CD4-positive, alpha-beta T cell treated with Interleukin-17A for 4 hours (primary cell): ENCODE results near the gene KCNQ1.

Experiments
- DNase-seq: peaks from one replicate; pipeline ENCODE4 v3.0.0-alpha.2; 2020; ENCODE audit warnings: mixed read lengths

The KCNQ1 gene

GRCh38 chr11:2586087-2586792 is 141.4 kb downstream of the KCNQ1 start:
- DNase-seq, result no peak

GRCh38 chr11:2586793-2587131 is 142.0 kb downstream of the KCNQ1 start:
- no peak for DNase-seq

DNA sequence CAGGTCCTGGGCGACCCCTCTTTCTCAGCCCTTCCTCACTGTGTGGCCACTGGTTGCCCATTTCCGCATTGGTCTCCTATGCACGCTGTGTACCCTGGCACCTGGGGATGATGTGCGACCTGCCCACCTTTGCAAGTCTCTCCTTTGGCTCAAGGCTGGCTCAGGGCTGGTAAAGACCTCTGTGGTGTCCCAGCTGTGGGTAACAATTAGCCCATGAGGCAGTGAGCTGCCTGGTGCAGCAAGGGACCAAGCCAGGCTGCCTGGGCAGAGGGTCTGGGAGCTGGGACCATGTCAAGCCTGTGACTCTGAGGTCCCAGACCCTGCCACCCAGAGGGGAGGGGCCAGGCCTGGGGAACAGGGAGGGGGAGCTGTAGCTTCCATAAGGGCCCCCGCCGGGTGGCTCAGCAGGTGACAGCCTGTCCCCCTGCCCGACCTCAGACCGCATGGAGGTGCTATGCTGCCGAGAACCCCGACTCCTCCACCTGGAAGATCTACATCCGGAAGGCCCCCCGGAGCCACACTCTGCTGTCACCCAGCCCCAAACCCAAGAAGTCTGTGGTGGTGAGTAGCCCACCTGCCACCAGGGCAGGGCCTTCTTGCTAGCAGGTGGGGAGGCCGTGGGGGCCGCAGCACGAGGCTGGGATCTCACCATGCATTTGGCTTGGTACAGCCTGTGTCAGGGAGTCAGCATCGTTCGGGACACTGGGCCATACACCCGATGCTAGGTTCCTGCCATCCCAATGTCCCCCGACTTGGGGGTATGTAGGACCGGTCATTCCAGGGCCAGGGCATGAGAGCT is 142.5 kb downstream of the KCNQ1 start:
- no peak for DNase-seq

DNA sequence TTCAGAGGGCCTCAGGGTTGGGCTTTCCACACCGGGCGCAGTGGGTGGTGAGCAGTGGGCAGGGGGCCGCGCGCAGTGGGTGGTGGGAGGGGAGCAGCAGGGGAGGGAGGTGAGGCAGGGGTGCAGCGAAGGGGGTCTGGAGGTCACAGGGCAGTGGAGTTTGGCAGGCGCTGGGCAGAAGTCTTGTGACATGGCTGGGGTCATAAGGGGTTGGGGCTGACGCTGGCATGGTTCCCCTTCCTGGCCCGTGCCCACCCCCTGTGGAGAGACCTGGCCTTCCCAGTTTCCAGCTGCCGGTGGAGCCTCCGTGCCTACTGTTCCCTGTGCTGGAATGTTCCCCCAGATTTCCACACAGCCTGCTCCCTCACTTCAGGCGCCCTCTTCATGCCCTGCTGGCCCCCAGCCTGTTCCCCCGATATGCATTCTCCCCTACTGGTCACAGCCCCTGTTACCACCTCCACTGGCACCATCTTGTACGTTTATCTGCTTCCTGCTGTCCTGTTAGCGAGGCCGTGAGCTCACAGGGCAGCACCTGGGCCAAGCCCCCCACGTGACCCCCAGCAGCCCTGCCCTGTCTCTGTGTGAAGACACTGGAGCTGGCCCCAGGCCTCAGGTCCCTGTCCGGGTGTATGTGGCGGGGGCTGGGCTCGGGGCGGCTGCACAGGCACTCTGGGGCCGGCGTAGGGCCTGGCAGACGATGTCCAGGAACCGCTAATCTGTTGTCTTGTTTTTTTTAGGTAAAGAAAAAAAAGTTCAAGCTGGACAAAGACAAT is 143.4 kb downstream of the KCNQ1 start:
- no peak for DNase-seq

DNA sequence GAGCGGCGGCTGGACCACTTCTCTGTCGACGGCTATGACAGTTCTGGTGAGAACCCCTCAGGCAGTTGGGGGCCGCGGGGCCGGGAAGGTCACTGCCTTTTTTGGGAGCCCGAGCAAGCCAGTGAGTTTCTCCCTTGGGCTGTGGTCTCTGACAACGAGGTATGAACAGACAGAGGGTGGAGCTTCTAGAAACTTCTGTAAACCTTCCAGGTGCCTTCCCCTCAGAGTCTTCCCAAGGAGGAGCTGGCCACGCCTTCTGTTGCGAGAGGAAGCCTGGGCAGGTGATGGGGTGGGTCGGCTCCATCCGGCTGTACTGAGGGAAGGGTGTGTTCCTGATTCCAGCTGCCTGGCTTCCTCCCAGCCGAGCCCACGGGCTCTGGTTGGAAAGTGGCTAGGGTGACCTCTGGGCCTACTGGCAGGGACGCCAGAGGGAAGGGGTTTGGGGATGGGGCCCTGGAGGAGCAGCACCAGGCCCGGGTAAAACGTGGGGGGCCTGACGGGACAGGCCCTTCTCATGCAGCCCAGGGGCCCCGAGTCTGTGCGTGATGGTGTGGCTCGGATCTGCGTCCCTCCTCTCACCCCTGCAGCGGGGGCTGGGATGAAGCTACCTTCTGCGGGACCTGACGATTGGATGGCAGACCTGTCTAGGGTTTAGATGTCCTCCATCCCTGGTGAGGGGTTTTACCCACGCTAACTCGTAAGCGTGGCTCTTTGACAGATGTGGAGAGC is 144.2 kb downstream of the KCNQ1 start:
- no peak for DNase-seq

GRCh38 chr11:2589538-2589934 is 144.7 kb downstream of the KCNQ1 start:
- DNase-seq, result no peak

DNA sequence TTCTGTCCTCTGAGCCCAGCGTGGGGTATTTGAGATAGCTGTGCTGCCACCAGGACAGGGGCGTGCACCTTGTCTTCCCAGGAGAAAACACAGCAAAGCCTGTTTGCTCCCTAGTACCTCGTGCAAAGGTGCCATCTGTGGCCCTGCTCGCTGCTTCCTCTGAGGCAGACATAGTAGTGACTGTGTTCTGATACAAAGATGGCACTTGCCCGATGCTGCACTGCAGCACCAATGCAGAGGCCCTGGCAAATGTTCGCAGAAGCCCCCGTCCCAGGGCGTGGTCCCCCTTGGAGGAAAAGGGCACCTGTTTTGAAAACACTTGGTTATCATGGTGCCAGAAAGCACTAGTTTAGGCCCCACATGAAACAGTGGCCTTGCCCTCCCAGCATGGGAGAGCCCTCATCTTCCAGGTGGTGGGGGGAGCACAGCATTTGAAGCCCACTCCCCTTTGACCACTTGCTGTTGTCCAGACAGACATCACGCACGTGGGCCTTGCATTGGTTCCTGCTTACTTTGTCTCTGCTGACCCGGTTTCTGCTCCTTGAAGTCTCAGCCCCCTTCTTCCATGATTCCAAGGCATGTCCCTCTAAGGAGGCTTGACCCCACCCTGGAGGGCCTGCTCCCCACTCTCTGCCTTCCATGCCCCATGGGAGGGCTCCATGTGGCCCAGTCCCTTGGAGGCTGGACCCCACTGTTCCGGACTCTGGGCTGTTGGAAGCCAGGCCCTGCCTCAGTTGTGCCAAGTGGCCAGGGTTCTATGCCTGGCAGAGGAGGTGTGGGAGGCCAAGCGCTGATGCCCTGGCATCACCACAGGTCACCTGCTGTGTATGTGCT is 145.5 kb downstream of the KCNQ1 start:
- DNase-seq, result no peak

DNA sequence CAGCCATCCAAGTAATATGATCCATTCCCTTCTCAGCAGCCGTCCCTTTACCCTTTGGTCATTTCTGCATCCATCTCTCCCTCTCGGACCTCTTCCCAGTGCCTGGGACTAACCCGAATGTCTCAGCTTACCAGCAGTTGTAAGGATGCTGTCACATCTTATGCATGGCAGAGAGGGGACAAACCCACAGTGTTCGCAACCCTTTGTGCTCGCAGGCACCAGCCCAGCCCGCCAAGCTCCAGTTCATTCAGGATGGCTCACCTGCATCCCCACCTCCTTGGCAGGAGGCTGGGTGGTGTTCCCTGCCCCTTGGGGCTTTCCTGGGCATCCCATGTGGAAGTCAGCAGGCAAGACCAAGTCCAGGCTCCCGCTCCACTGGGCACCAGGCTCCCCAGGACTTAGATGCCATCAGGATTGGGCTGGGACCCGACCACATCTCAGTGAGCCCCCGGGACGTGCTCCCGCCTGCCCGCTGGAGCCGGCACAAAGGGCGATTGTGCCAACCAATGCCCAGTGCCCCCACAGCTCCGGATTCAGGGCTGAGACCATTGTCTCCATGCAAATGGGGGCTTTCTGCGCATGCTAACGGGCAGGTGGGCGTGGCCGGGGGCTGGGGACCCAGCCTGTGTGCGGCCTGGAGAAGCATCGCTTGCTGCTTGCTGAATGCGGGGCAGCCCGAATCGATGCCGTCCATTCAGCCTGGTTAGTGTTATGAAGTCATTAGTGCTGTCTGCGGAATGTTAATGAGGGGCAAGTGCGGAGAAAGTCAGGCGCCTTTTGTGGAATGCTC is 146.4 kb downstream of the KCNQ1 start:
- no peak for DNase-seq

DNA sequence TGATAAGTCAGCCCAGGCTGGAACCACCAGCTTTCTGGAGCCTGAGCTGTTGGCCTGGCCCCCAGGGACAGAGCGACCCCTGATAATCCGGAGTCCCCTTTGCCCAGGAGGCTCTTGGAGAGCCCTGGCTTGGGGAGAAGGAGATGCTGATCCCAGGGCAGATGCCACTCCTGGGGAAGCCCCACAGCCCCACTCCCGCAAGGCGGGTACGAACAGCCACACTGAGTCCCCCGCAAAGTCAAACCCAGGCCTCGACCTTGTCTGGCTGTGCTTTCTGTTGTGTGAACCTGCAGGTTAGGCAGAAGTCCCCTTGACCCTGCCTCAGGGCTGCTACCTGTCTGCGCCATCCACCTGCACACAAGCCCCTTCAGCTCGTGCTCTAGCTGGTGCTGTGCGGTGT is 147.0 kb downstream of the KCNQ1 start:
- no peak for DNase-seq

DNA sequence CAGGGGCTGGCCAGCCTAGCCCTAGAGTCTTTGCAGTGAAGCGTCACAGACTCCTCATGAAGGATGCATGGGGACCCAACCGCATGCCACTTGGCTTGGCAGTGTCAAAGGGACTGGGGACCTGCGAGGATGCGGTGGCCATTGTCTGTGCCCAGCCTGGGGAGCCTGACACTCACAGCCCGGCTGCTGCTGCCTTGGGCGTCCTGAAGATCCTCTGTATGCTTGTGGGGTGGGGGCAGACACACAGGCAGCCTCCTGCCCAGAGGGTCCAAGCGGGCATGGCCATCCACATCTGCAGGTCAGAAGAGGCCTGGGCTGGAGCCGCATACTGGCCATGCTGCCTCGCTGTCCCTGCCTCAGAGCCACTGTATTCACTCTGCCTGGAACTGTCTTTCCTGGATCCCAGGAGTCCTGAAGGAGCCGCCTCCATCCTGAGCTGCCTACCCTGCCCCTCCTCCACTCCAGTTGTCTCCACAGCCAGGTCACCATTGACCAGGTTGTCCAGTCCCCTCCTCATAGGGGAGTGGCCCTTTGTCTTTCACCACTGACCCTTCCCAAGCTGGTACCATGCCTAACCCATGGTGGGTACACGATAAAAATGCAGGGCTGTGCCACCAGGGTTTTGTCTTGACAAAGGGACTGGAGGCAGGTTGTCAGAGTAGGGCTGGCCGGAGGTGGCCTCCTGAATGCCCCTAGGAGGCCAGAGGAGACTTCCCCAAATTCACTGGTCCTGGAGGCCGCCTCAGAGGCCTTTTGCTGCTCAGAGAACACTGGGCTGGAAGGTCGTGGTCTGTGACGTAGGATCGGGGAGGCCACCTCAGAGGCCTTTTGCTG is 148.0 kb downstream of the KCNQ1 start:
- no peak for DNase-seq

- DNase-seq, result no peak
Observed at GRCh38 chr11:2593393-2593950, 148.7 kb downstream of the KCNQ1 start.

GRCh38 chr11:2594267-2594666 is 149.5 kb downstream of the KCNQ1 start:
- no peak for DNase-seq

GRCh38 chr11:2595204-2595603 is 150.4 kb downstream of the KCNQ1 start:
- DNase-seq, result no peak

GRCh38 chr11:2599561-2600189 is 154.9 kb downstream of the KCNQ1 start:
- no peak for DNase-seq

GRCh38 chr11:2609345-2609744 is 164.5 kb downstream of the KCNQ1 start:
- DNase-seq, result no peak

- no peak for DNase-seq
Observed at GRCh38 chr11:2612884-2613571, 168.2 kb downstream of the KCNQ1 start.

- DNase-seq, result no peak
Observed at GRCh38 chr11:2621894-2622293, 177.1 kb downstream of the KCNQ1 start.

DNA sequence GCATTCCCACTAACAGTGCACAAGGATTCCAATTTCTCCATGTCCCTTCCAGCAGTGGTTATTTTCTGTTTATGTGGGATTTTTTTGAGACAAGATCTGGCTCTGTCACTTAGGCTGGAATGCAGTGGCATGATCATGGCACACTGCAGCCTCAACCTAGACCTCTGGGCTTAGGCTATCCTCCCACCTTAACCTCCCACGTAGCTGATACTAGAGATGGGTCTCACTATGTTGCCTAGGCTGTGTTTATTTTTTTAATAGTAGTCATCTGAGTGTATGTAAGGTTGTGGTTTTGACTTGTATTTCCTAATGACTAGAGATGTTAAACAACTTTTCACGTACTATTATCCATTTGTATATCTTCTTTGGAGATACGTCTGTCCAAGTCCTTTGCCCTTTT is 180.4 kb downstream of the KCNQ1 start:
- no peak for DNase-seq

- no peak for DNase-seq
Observed at GRCh38 chr11:2630679-2631078, 185.9 kb downstream of the KCNQ1 start.
